HCT116 (cell line): ENCODE measurements around the gene MYOG. TPM values are rescaled to one million over a fixed set of nuclear protein-coding genes. Genes with fewer than 3 reads are reported as not detected.

Experiments used
- ATAC-seq: fragments of 200-7000 bp; cut with Tn5 transposase; 2 replicates; pipeline ENCODE4 v1.9.1; 2020; ENCODE audit warnings: mild to moderate bottlenecking, moderate library complexity
- BruUV-seq: library from RNA; stranded (reverse); fragments of 400-500 nt; replicated peaks from 2 replicates; lab custom pipeline; 2021; lab: Mats Ljungman, UMichigan
- CTCF ChIA-PET: fragments of 300-600 bp; sonication (Branson Sonifier 250); formaldehyde crosslinking; loops from one replicate; lab custom pipeline; 2021; ENCODE audit warnings: antibody characterized with exemption; lab: Charles Lee
- POLR2A ChIA-PET: fragments of 300-600, 350-600 bp; sonication (Branson Sonifier 250); formaldehyde crosslinking; loops from one replicate; lab custom pipeline; 2021; ENCODE audit warnings: antibody characterized with exemption; lab: Charles Lee
- RAD21 ChIA-PET, 2 experiments: fragments of 300-600 bp; sonication (Branson Sonifier 250); formaldehyde crosslinking; loops; one replicate each; lab custom pipeline; 2023; ENCODE audit warnings: low total read pairs in 2 of 2; ENCODE audit not compliant: uncharacterized antibody in 2 of 2, unreplicated experiment in 2 of 2, low non-redundant PET in 1 of 2; lab: Charles Lee
- DNase-seq: peaks from one replicate; pipeline ENCODE4 v3.0.0-alpha.2; 2010; ENCODE audit warnings: low read depth, low spot score
- H2AFZ ChIP-seq: fragments of 200-600 bp; shearing (Covaris generic), sonication (generic); 2 replicates; pipeline ENCODE4 v1.6.1; 2017; ENCODE audit warnings: low read depth, mixed run types, mixed read lengths, antibody characterized with exemption, low read length; ENCODE audit not compliant: poor library complexity, severe bottlenecking
- H3K27ac ChIP-seq: 2 replicates; pipeline ENCODE4 v1.5.1; 2012; ENCODE audit warnings: low read depth, low read length
- H3K27me3 ChIP-seq: fragments of 200-600 bp; sonication (generic); 2 replicates; pipeline ENCODE4 v1.6.1; 2016; ENCODE audit warnings: mixed run types, low read length, mixed read lengths; ENCODE audit not compliant: insufficient read depth
- H3K36me3 ChIP-seq, 2 experiments: fragments of 200-500 bp in 1 of 2; fragments of 200-600 bp in 1 of 2; sonication (Bioruptor generic) in 1 of 2; sonication (generic) in 1 of 2; 2 replicates each; pipeline versions ENCODE4 v1.5.1 to v1.6.1; 2014 to 2016; ENCODE audit warnings: low read length in 2 of 2, inconsistent platforms in 1 of 2, mixed read lengths in 1 of 2, mixed run types in 1 of 2; ENCODE audit not compliant: insufficient read depth in 2 of 2, control insufficient read depth in 1 of 2
- H3K4me1 ChIP-seq, 2 experiments: fragments of 200-600 bp in 1 of 2; sonication (generic) in 1 of 2; 2 replicates each; pipeline versions ENCODE4 v1.5.1 to v1.6.1; 2012 to 2017; ENCODE audit warnings: low read length in 2 of 2, inconsistent platforms in 1 of 2, mild to moderate bottlenecking in 1 of 2, mixed read lengths in 1 of 2, mixed run types in 1 of 2, moderate library complexity in 1 of 2; ENCODE audit not compliant: insufficient read depth in 2 of 2, control insufficient read depth in 1 of 2
- H3K4me2 ChIP-seq: fragments of 200-600 bp; sonication (generic); 2 replicates; pipeline ENCODE4 v1.6.1; 2017; ENCODE audit warnings: mixed run types, low read length, mixed read lengths
- H3K4me3 ChIP-seq, 2 experiments: fragments of 200-600 bp in 1 of 2; sonication (generic) in 1 of 2; replicated peaks in 1 of 2; 2 replicates each; pipeline ENCODE4 v1.5.1; 2011 to 2016; ENCODE audit warnings: low read length in 2 of 2, control low read depth in 1 of 2, low read depth in 1 of 2, mild to moderate bottlenecking in 1 of 2, mixed read lengths in 1 of 2, mixed run types in 1 of 2
- H3K79me2 ChIP-seq: fragments of 200-600 bp; sonication (generic); 2 replicates; pipeline ENCODE4 v1.6.1; 2017; ENCODE audit warnings: mild to moderate bottlenecking, mixed run types, low read length, moderate library complexity, mixed read lengths; ENCODE audit not compliant: insufficient read depth
- H3K9ac ChIP-seq: fragments of 200-600 bp; sonication (generic); 2 replicates; pipeline ENCODE4 v1.6.1; 2016; ENCODE audit warnings: low read length, mixed read lengths
- H3K9me2 ChIP-seq: fragments of 200-600 bp; sonication (generic), shearing (Covaris generic); 2 replicates; pipeline ENCODE4 v1.6.1; 2017; ENCODE audit warnings: mixed run types, mild to moderate bottlenecking, moderate library complexity; ENCODE audit not compliant: insufficient read depth
- H3K9me3 ChIP-seq, 2 experiments: fragments of 200-500 bp in 1 of 2; fragments of 200-600 bp in 1 of 2; sonication (Bioruptor generic) in 1 of 2; sonication (generic) in 1 of 2; 2 replicates each; pipeline ENCODE4 v1.6.1; 2014 to 2017; ENCODE audit warnings: low read length in 2 of 2, mixed read lengths in 2 of 2, inconsistent platforms in 1 of 2, low read depth in 1 of 2, mild to moderate bottlenecking in 1 of 2, mixed run types in 1 of 2, moderate library complexity in 1 of 2; ENCODE audit not compliant: control insufficient read depth in 1 of 2, insufficient read depth in 1 of 2
- H4K20me1 ChIP-seq: fragments of 200-600 bp; sonication (generic), shearing (Covaris generic); 2 replicates; pipeline ENCODE4 v1.6.1; 2017; ENCODE audit warnings: mixed run types, mild to moderate bottlenecking, moderate library complexity; ENCODE audit not compliant: insufficient read depth
- CBX3 ChIP-seq: IDR thresholded peaks from 2 replicates; pipeline ENCODE4 v1.6.1; 2012; ENCODE audit warnings: low read depth
- EGR1 ChIP-seq: IDR thresholded peaks from 2 replicates; pipeline ENCODE4 v1.6.1; 2012; ENCODE audit warnings: low read depth
- ELF1 ChIP-seq: IDR thresholded peaks from 2 replicates; pipeline ENCODE4 v1.6.1; 2012; ENCODE audit warnings: low read depth, borderline replicate concordance
- EZH2phosphoT487 ChIP-seq: fragments of 200-600 bp; IDR thresholded peaks from 2 replicates; pipeline ENCODE4 v1.6.1; 2018; ENCODE audit warnings: antibody characterized with exemption, borderline replicate concordance
- FOSL1 ChIP-seq: IDR thresholded peaks from 2 replicates; pipeline ENCODE4 v1.6.1; 2012; ENCODE audit warnings: low read depth
- JUND ChIP-seq: IDR thresholded peaks from 2 replicates; pipeline ENCODE4 v1.6.1; 2012
- POLR2A ChIP-seq: IDR thresholded peaks from 2 replicates; pipeline ENCODE4 v1.7.0; 2011; ENCODE audit warnings: borderline replicate concordance; ENCODE audit not compliant: insufficient read depth, insufficient read length; ENCODE audit errors: extremely low read depth
- RAD21 ChIP-seq: IDR thresholded peaks from 2 replicates; pipeline ENCODE4 v1.6.1; 2012; ENCODE audit warnings: low read depth, mild to moderate bottlenecking
- SIN3A ChIP-seq: IDR thresholded peaks from 2 replicates; pipeline ENCODE4 v1.6.1; 2012; ENCODE audit warnings: low read depth
- SP1 ChIP-seq: IDR thresholded peaks from 2 replicates; pipeline ENCODE4 v1.6.1; 2012; ENCODE audit warnings: low read depth
- TCF7L2 ChIP-seq: IDR thresholded peaks from 2 replicates; pipeline ENCODE4 v1.7.0; 2011; ENCODE audit warnings: borderline replicate concordance, inconsistent platforms; ENCODE audit not compliant: insufficient read depth, insufficient read length; ENCODE audit errors: extremely low read depth
- YY1 ChIP-seq: IDR thresholded peaks from 2 replicates; pipeline ENCODE4 v1.6.1; 2011; ENCODE audit warnings: low read length, low read depth, moderate library complexity, mild to moderate bottlenecking; ENCODE audit not compliant: insufficient replicate concordance; ENCODE audit errors: extremely low read depth
- ZFX ChIP-seq: fragments of 450-650 bp; IDR thresholded peaks from 2 replicates; pipeline ENCODE4 v1.6.1; 2017
- ZNF274 ChIP-seq: fragments of 200-500 bp; sonication (Bioruptor generic); IDR thresholded peaks from 2 replicates; pipeline ENCODE4 v1.6.1; 2014; ENCODE audit warnings: mild to moderate bottlenecking, low read depth, low read length, inconsistent platforms
- intact Hi-C: fragments of 100-400 bp; cut with micrococcal nuclease; formaldehyde crosslinking; loops from 2 replicates; pipeline ENCODE4 v1.10.0; 2022
- total RNA-seq: library from RNA; stranded (reverse); gene quantifications from one replicate; pipeline ENCODE4 v1.2.1, GENCODE V29; 2021; ENCODE audit not compliant: unreplicated experiment
- TF ChIP-seq, protein P1 (sequence below): IDR thresholded peaks from 2 replicates; pipeline ENCODE4 v1.6.1; 2011; ENCODE audit warnings: mild to moderate bottlenecking, low read length, moderate library complexity; ENCODE audit not compliant: insufficient replicate concordance; ENCODE audit errors: extremely low read depth
- TF ChIP-seq, protein P2 (sequence below): IDR thresholded peaks from 2 replicates; pipeline ENCODE4 v1.6.1; 2012
- TF ChIP-seq, protein P3 (sequence below): IDR thresholded peaks from 2 replicates; pipeline ENCODE4 v1.6.1; 2012; ENCODE audit warnings: low read depth

The MYOG gene
- total RNA-seq, 1 experiment from 2014 or later: not detected

DNA sequence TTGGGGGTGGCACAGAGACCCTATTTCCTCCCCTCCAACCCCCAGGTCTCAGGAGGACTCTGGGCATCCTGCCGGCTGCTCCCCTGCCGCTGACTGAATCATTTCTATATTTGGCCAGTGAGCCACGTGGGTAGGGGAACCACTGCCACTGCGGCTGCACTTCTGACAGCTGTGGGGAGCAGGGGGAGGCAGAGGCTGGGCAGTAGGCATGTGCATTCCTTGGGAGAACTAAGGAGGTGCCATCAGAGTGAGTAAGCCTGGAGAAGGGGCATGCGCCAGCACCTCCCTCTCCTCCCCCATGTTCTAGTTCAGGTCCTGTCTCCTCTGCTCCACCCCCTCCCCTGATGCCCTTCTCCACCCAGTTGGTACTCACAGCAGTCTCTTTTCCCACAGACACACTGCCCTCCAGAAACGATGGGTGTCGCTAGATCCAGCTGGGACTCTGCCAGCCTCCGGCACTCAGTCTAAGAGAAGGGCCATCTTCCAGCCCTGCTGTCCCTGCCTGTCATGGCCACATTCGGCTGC, 47.5 kb downstream of the MYOG start:
- no peaks in the 10 kb centered on the region for H3K9me2 ChIP-seq
- ATAC-seq: no peak
- H3K4me2 ChIP-seq: no peak overlapping the region
- H2AFZ ChIP-seq: no peak overlapping the region
- H3K36me3 ChIP-seq: no peaks in the 10 kb centered on the region
- ChIA-PET CTCF (interaction anchor here (0.9 to 5.0 kb wide), 9 partner anchors 10 to 242 kb away, joined by 3 to 185 read pairs (median 7); no protein-coding TSS in a partner anchor), POLR2A (no interaction called here), RAD21 (interaction anchor here in 1 of 2 experiments (2.4 kb wide), 1 partner anchor 178 kb away, joined by 19 read pairs; no protein-coding TSS in a partner anchor)
- DNase-seq: no peak
- peaks cover 0 to 22% of the 10 kb centered on the region in 2 experiments; a peak in 2 of 4 replicates for H3K4me1 ChIP-seq
- no peak overlapping the region for H3K4me3 ChIP-seq
- H4K20me1 ChIP-seq: no peaks in the 10 kb centered on the region
- intact Hi-C loops: no loop called here
- H3K27me3 ChIP-seq: no peaks in the 10 kb centered on the region
- no peak overlapping the region for H3K27ac ChIP-seq
- no TSS peak for BruUV-seq
- no peaks in the 10 kb centered on the region for H3K79me2 ChIP-seq
- no peaks in the 10 kb centered on the region for H3K9me3 ChIP-seq
- TF ChIP-seq, protein P1, sequence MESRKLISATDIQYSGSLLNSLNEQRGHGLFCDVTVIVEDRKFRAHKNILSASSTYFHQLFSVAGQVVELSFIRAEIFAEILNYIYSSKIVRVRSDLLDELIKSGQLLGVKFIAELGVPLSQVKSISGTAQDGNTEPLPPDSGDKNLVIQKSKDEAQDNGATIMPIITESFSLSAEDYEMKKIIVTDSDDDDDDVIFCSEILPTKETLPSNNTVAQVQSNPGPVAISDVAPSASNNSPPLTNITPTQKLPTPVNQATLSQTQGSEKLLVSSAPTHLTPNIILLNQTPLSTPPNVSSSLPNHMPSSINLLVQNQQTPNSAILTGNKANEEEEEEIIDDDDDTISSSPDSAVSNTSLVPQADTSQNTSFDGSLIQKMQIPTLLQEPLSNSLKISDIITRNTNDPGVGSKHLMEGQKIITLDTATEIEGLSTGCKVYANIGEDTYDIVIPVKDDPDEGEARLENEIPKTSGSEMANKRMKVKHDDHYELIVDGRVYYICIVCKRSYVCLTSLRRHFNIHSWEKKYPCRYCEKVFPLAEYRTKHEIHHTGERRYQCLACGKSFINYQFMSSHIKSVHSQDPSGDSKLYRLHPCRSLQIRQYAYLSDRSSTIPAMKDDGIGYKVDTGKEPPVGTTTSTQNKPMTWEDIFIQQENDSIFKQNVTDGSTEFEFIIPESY: no peak
- no peak for TF ChIP-seq EZH2phosphoT487
- no peak for TF ChIP-seq TCF7L2
- no peak for TF ChIP-seq SP1
- no peak for TF ChIP-seq EGR1
- no peak for TF ChIP-seq ZNF274
- TF ChIP-seq SIN3A: no peak
- TF ChIP-seq YY1: no peak
- TF ChIP-seq, protein P2, sequence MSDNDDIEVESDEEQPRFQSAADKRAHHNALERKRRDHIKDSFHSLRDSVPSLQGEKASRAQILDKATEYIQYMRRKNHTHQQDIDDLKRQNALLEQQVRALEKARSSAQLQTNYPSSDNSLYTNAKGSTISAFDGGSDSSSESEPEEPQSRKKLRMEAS: no peak
- TF ChIP-seq POLR2A: no peak
- TF ChIP-seq, protein P3, sequence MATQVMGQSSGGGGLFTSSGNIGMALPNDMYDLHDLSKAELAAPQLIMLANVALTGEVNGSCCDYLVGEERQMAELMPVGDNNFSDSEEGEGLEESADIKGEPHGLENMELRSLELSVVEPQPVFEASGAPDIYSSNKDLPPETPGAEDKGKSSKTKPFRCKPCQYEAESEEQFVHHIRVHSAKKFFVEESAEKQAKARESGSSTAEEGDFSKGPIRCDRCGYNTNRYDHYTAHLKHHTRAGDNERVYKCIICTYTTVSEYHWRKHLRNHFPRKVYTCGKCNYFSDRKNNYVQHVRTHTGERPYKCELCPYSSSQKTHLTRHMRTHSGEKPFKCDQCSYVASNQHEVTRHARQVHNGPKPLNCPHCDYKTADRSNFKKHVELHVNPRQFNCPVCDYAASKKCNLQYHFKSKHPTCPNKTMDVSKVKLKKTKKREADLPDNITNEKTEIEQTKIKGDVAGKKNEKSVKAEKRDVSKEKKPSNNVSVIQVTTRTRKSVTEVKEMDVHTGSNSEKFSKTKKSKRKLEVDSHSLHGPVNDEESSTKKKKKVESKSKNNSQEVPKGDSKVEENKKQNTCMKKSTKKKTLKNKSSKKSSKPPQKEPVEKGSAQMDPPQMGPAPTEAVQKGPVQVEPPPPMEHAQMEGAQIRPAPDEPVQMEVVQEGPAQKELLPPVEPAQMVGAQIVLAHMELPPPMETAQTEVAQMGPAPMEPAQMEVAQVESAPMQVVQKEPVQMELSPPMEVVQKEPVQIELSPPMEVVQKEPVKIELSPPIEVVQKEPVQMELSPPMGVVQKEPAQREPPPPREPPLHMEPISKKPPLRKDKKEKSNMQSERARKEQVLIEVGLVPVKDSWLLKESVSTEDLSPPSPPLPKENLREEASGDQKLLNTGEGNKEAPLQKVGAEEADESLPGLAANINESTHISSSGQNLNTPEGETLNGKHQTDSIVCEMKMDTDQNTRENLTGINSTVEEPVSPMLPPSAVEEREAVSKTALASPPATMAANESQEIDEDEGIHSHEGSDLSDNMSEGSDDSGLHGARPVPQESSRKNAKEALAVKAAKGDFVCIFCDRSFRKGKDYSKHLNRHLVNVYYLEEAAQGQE: no peak
- no peak for TF ChIP-seq JUND
- TF ChIP-seq ELF1: no peak
- no peak for TF ChIP-seq ZFX
- TF ChIP-seq FOSL1: no peak
- TF ChIP-seq RAD21: no peak
- TF ChIP-seq CBX3: no peak
- H3K9ac ChIP-seq: no peak overlapping the region
